ENCODE results near the gene MAML2. TPM values are rescaled to one million over a fixed set of nuclear protein-coding genes. Genes with fewer than 3 reads are reported as not detected.

MAML2 gene
- total and polyA plus RNA-seq, 2 of the 13 experiments (the other 11 are each of a cell fraction or from before 2014, with no cell fraction given) = 2.3 to 25.9 TPM

DNA sequence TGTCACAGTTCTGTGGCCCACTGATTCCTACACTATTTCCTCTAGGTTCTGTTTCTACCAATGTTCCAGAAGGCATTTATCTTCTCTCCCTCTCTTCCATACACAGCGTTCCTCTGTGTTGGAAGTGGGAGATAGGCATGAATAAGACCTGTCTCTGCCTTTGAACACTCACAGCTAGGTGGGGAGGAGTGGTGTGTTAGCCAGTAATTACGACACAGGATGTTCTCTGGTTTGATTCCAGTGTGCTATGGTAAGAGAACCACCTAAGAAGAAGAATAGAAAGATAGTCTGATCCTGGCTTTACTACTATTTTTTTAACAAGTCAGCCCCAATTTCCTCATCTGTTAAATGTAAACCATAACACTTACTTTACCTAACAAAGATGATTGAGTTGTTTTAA is 218.8 kb downstream of the MAML2 start:
- intact Hi-C loops (cut with micrococcal nuclease; ENCODE audit: unreplicated experiment) (no loop called here), in situ Hi-C loops (cut with HindIII; ENCODE audit: extremely low pct_ligation_motif_present, low pct_unique_long_range_greater_than_20kb) (no loop called here)
- Histone ChIP-seq H4K20me1 (ENCODE audit: insufficient read depth, low read length) (no peaks in the 10 kb centered on the region), H3K4me2 (ENCODE audit: low read depth, low read length) (no peak overlapping the region), H3K27ac (ENCODE audit: extremely low read length, insufficient read depth, low read length) (no peak overlapping the region), H3K36me3 (replicated peaks in 1 of 2; ENCODE audit: control insufficient read depth in 1 of 2, insufficient read depth in 2 of 2, low read length in 2 of 2) (peaks cover 4 to 7% of the 10 kb centered on the region in 2 experiments; a peak in 2 of 5 replicates), H3K4me3 (replicated peaks in 1 of 3; ENCODE audit: insufficient read depth in 1 of 3, low read depth in 2 of 3, low read length in 3 of 3) (no peak overlapping the region), H3K4me1 (ENCODE audit: insufficient read depth, low read length) (peaks cover 32% of the 10 kb centered on the region), H3K9me3 (ENCODE audit: low read length) (no peaks in the 10 kb centered on the region), H3K9ac (ENCODE audit: insufficient read depth, low read depth, low read length) (no peak overlapping the region), H3K79me2 (ENCODE audit: insufficient read depth, low read length) (no peaks in the 10 kb centered on the region), H2AFZ (ENCODE audit: low read length) (no peak overlapping the region), H3K27me3 (ENCODE audit: control insufficient read depth in 1 of 2, insufficient read depth in 2 of 2, low read length in 2 of 2) (no peaks in the 10 kb centered on the region)
- ChIA-PET CTCF (ENCODE audit: low intra/inter-chr PET ratio, low total read pairs) (no interaction called here), POLR2A (no interaction called here)
- no TSS peak for BruUV-seq (replicated peaks)
- no peak for DNase-seq (ENCODE audit: low spot score)
- no peak for FAIRE-seq
- no peak for TF ChIP-seq POGZ (CRISPR knock-in tag; IDR thresholded peaks at IDR 0.05)
- no peak for TF ChIP-seq ARID2 (CRISPR knock-in tag; IDR thresholded peaks at IDR 0.05; ENCODE audit: borderline replicate concordance)
- no peak for TF ChIP-seq CREB1 (IDR thresholded peaks at IDR 0.05)
- no peak for TF ChIP-seq CREB1 (CRISPR knock-in tag; IDR thresholded peaks at IDR 0.05)
- no peak for TF ChIP-seq FOXO4 (CRISPR knock-in tag; conservative IDR thresholded peaks at IDR 0.05)
- TF ChIP-seq ZNF414 (CRISPR knock-in tag; IDR thresholded peaks at IDR 0.05) = no peak
- TF ChIP-seq SRSF4 (IDR thresholded peaks at IDR 0.05; ENCODE audit: low read depth, low read length, poor library complexity, severe bottlenecking) = no peak
- no peak for TF ChIP-seq ZBTB7B (CRISPR knock-in tag; IDR thresholded peaks at IDR 0.05)
- no peak for ATAC-seq
- 84% methylated on average over 2 of the region's 2 CpGs for WGBS (ENCODE audit: low lambda C conversion rate)
